ENCODE measurements around the gene TMEM132D. TPM values are rescaled to one million over a fixed set of nuclear protein-coding genes. Genes with fewer than 3 reads are reported as not detected.

TMEM132D gene
- total RNA-seq, 2 donors from 2014 or later = 4.4 to 14.2 TPM

- no peaks in the 10 kb centered on the region for H3K27me3 ChIP-seq (ENCODE audit: control insufficient read depth, insufficient read depth, low read length, poor library complexity, severe bottlenecking)
- no peak overlapping the region for H3K27ac ChIP-seq (ENCODE audit: low read depth, low read length)
- H3K9ac ChIP-seq (ENCODE audit: extremely low read depth, low read length, poor library complexity, severe bottlenecking) = no peak overlapping the region
- no peaks in the 10 kb centered on the region for H3K36me3 ChIP-seq (ENCODE audit: control insufficient read depth, insufficient read depth, low read length)
- H3K36me3 Mint-ChIP-seq (ENCODE audit: low read depth) = no peaks in the 10 kb centered on the region
- no peak overlapping the region for H3K4me3 Mint-ChIP-seq
- H3K9me3 Mint-ChIP-seq = peaks cover 20% of the 10 kb centered on the region
- H3K4me3 ChIP-seq (ENCODE audit: low read length) = no peak overlapping the region
- TF ChIP-seq CTCF (conservative IDR thresholded peaks at IDR 0.05) = no peak
- H3K27ac Mint-ChIP-seq = no peak overlapping the region
- WGBS, 2 experiments (ENCODE audit: insufficient coverage in 1 of 2, insufficient read length in 1 of 2) = 71 to 82% methylated on average over 7 of the region's 7 CpGs
- no peak for DNase-seq
- no peaks in the 10 kb centered on the region for H3K4me1 Mint-ChIP-seq
- no peaks in the 10 kb centered on the region for H3K4me1 ChIP-seq (ENCODE audit: control insufficient read depth, insufficient read depth, low read length)
- H3K27me3 Mint-ChIP-seq (ENCODE audit: insufficient read depth) = peaks cover 50% of the 10 kb centered on the region
- no peaks in the 10 kb centered on the region for H3K9me3 ChIP-seq (ENCODE audit: control insufficient read depth, low read length)
Observed at GRCh38 chr12:129938089-129938488, 34.3 kb upstream of the TMEM132D start.

- WGBS, 2 experiments (ENCODE audit: insufficient coverage in 1 of 2, insufficient read length in 1 of 2) = 70% methylated on average over 4 of the region's 5 CpGs; no CpG with 5 or more reads in 1 of the 2 experiments
- no peak for DNase-seq
- H3K27me3 Mint-ChIP-seq (ENCODE audit: insufficient read depth) = peaks cover 52% of the 10 kb centered on the region
Observed at GRCh38 chr12:129937426-129937825, 33.6 kb upstream of the TMEM132D start.

GRCh38 chr12:129928643-129929042 lies 24.8 kb upstream of the TMEM132D start:
- Histone ChIP-seq H3K27ac (ENCODE audit: low read depth, low read length) (no peak overlapping the region), H3K9ac (ENCODE audit: extremely low read depth, low read length, poor library complexity, severe bottlenecking) (no peak overlapping the region), H3K9me3 (ENCODE audit: control insufficient read depth, low read length) (no peaks in the 10 kb centered on the region), H3K4me3 (ENCODE audit: low read length) (no peak overlapping the region), H3K4me1 (ENCODE audit: control insufficient read depth, insufficient read depth, low read length) (no peaks in the 10 kb centered on the region), H3K27me3 (ENCODE audit: control insufficient read depth, insufficient read depth, low read length, poor library complexity, severe bottlenecking) (no peaks in the 10 kb centered on the region), H3K36me3 (ENCODE audit: control insufficient read depth, insufficient read depth, low read length) (no peaks in the 10 kb centered on the region)
- 83 to 84% methylated on average over 2 to 3 of the region's 4 CpGs for WGBS, 2 experiments (ENCODE audit: insufficient coverage in 1 of 2, insufficient read length in 1 of 2)
- no peak overlapping the region for H3K27ac Mint-ChIP-seq
- H3K4me1 Mint-ChIP-seq = no peaks in the 10 kb centered on the region
- no peak for DNase-seq
- TF ChIP-seq CTCF (conservative IDR thresholded peaks at IDR 0.05) = no peak
- H3K27me3 Mint-ChIP-seq (ENCODE audit: insufficient read depth) = peaks cover 27% of the 10 kb centered on the region
- no peak overlapping the region for H3K4me3 Mint-ChIP-seq
- H3K9me3 Mint-ChIP-seq = peaks cover 6% of the 10 kb centered on the region
- no peaks in the 10 kb centered on the region for H3K36me3 Mint-ChIP-seq (ENCODE audit: low read depth)

More at GRCh38 chr12:129937426-129937825, 33.6 kb upstream of the TMEM132D start:
- no peaks in the 10 kb centered on the region for H3K4me1 ChIP-seq (ENCODE audit: control insufficient read depth, insufficient read depth, low read length)
- Mint-ChIP-seq H3K9me3 (peaks cover 22% of the 10 kb centered on the region), H3K4me1 (no peaks in the 10 kb centered on the region), H3K36me3 (ENCODE audit: low read depth) (no peaks in the 10 kb centered on the region), H3K4me3 (no peak overlapping the region), H3K27ac (no peak overlapping the region)
- no peaks in the 10 kb centered on the region for H3K9me3 ChIP-seq (ENCODE audit: control insufficient read depth, low read length)
- H3K9ac ChIP-seq (ENCODE audit: extremely low read depth, low read length, poor library complexity, severe bottlenecking) = no peak overlapping the region
- H3K27ac ChIP-seq (ENCODE audit: low read depth, low read length) = no peak overlapping the region
- no peaks in the 10 kb centered on the region for H3K36me3 ChIP-seq (ENCODE audit: control insufficient read depth, insufficient read depth, low read length)
- no peaks in the 10 kb centered on the region for H3K27me3 ChIP-seq (ENCODE audit: control insufficient read depth, insufficient read depth, low read length, poor library complexity, severe bottlenecking)
- no peak overlapping the region for H3K4me3 ChIP-seq (ENCODE audit: low read length)
- TF ChIP-seq CTCF (conservative IDR thresholded peaks at IDR 0.05) = no peak
